OCI-LY1 (cell line): ENCODE results near the gene MAML2.

Experiments used
- H2AFZ ChIP-seq: fragments of 200-600 bp; sonication (generic), shearing (Covaris generic); 2 replicates; pipeline ENCODE4 v1.6.0; 2014; ENCODE audit warnings: antibody characterized with exemption, mild to moderate bottlenecking, low read length
- H3F3A ChIP-seq: fragments of 200-600 bp; sonication (generic), shearing (Covaris generic); 2 replicates; pipeline ENCODE4 v1.6.0; 2014; ENCODE audit warnings: mild to moderate bottlenecking, antibody characterized with exemption, low read length, moderate library complexity; ENCODE audit not compliant: insufficient read depth
- H3K27ac ChIP-seq: fragments of 200-600 bp; sonication (generic); 2 replicates; pipeline ENCODE4 v1.5.1; 2014; ENCODE audit warnings: low read length, mixed run types, mild to moderate bottlenecking, low read depth; ENCODE audit not compliant: poor library complexity, severe bottlenecking
- H3K27me3 ChIP-seq: fragments of 200-600 bp; sonication (generic); 2 replicates; pipeline ENCODE4 v1.6.0; 2014; ENCODE audit warnings: antibody characterized with exemption, mild to moderate bottlenecking, low read length, moderate library complexity; ENCODE audit not compliant: insufficient read depth
- H3K36me3 ChIP-seq: fragments of 200-600 bp; sonication (generic); 2 replicates; pipeline ENCODE4 v1.6.1; 2014; ENCODE audit warnings: mild to moderate bottlenecking, antibody characterized with exemption, low read length, moderate library complexity, mixed read lengths; ENCODE audit not compliant: insufficient read depth
- H3K4me1 ChIP-seq: fragments of 200-600 bp; sonication (generic); 2 replicates; pipeline ENCODE4 v1.5.1; 2014; ENCODE audit warnings: mild to moderate bottlenecking, low read length, moderate library complexity; ENCODE audit not compliant: insufficient read depth, severe bottlenecking
- H3K4me2 ChIP-seq: fragments of 200-600 bp; sonication (generic), shearing (Covaris generic); 2 replicates; pipeline ENCODE4 v1.6.1; 2014; ENCODE audit warnings: low read length
- H3K4me3 ChIP-seq: fragments of 200-600 bp; sonication (generic); 2 replicates; pipeline ENCODE4 v1.5.1; 2014; ENCODE audit warnings: low read length, low read depth, mild to moderate bottlenecking, mixed read lengths; ENCODE audit not compliant: poor library complexity, severe bottlenecking
- H3K79me2 ChIP-seq: fragments of 200-600 bp; shearing (Covaris generic); 2 replicates; pipeline ENCODE4 v1.6.1; 2016; ENCODE audit warnings: mixed run types, low read length, mixed read lengths; ENCODE audit not compliant: insufficient read depth
- H3K9ac ChIP-seq: fragments of 200-600 bp; sonication (generic), shearing (Covaris generic); 2 replicates; pipeline ENCODE4 v1.6.1; 2014; ENCODE audit warnings: mild to moderate bottlenecking, low read length, mixed read lengths
- H3K9me2 ChIP-seq: fragments of 200-600 bp; sonication (generic), shearing (Covaris generic); 2 replicates; pipeline ENCODE4 v1.6.1; 2014; ENCODE audit warnings: low read depth, mild to moderate bottlenecking, low read length, mixed read lengths
- H3K9me3 ChIP-seq: fragments of 200-600 bp; shearing (Covaris generic); 2 replicates; pipeline ENCODE4 v1.6.1; 2014; ENCODE audit warnings: low read length, mixed read lengths
- H4K20me1 ChIP-seq: fragments of 200-600 bp; sonication (generic), shearing (Covaris generic); 2 replicates; pipeline ENCODE4 v1.6.0; 2016; ENCODE audit warnings: mild to moderate bottlenecking, low read length; ENCODE audit not compliant: insufficient read depth
- CTCF ChIP-seq: fragments of 200-600 bp; sonication (generic), shearing (Covaris generic); IDR thresholded peaks from 2 replicates; pipeline ENCODE4 v1.5.1; 2017; ENCODE audit warnings: mild to moderate bottlenecking, antibody characterized with exemption, low read length, moderate library complexity, mixed read lengths
- EZH2 ChIP-seq: fragments of 200-600 bp; sonication (generic), shearing (Covaris generic); IDR thresholded peaks from 2 replicates; pipeline ENCODE4 v1.8.0; 2017; ENCODE audit warnings: borderline replicate concordance, mixed run types, mild to moderate bottlenecking, antibody characterized with exemption, low read length, moderate library complexity, mixed read lengths

Gene MAML2

GRCh38 chr11:96123301-96123700, 219.7 kb downstream of the MAML2 start:
- peak overlapping the region; percentile 38; the same call in 1 of the 2 replicates for H3K4me2 ChIP-seq
- H3K9ac ChIP-seq = no peak overlapping the region
- H3K4me1 ChIP-seq = peaks cover 14% of the 10 kb centered on the region
- no peaks in the 10 kb centered on the region for H3K9me3 ChIP-seq
- TF ChIP-seq EZH2 (no peak), CTCF (no peak)
- no peaks in the 10 kb centered on the region for H3K27me3 ChIP-seq
- H2AFZ ChIP-seq = no peak overlapping the region
- H4K20me1 ChIP-seq = no peaks in the 10 kb centered on the region
- no peaks in the 10 kb centered on the region for H3K79me2 ChIP-seq
- no peaks in the 10 kb centered on the region for H3K36me3 ChIP-seq
- no peaks in the 10 kb centered on the region for H3K9me2 ChIP-seq
- no peaks in the 10 kb centered on the region for H3F3A ChIP-seq
- H3K27ac ChIP-seq = no peak overlapping the region
- H3K4me3 ChIP-seq = no peak overlapping the region

GRCh38 chr11:96122601-96123074, 220.4 kb downstream of the MAML2 start:
- TF ChIP-seq EZH2 (no peak), CTCF (no peak)
- H3K4me1 ChIP-seq = peaks cover 14% of the 10 kb centered on the region
- H3K79me2 ChIP-seq = no peaks in the 10 kb centered on the region
- H3K4me2 ChIP-seq = no peak overlapping the region
- H3K9ac ChIP-seq = no peak overlapping the region
- no peak overlapping the region for H3K4me3 ChIP-seq
- no peak overlapping the region for H3K27ac ChIP-seq
- no peaks in the 10 kb centered on the region for H3K36me3 ChIP-seq
- H3F3A ChIP-seq = no peaks in the 10 kb centered on the region
- no peaks in the 10 kb centered on the region for H3K27me3 ChIP-seq
- H3K9me2 ChIP-seq = no peaks in the 10 kb centered on the region
- no peaks in the 10 kb centered on the region for H4K20me1 ChIP-seq
- no peak overlapping the region for H2AFZ ChIP-seq
- no peaks in the 10 kb centered on the region for H3K9me3 ChIP-seq

DNA sequence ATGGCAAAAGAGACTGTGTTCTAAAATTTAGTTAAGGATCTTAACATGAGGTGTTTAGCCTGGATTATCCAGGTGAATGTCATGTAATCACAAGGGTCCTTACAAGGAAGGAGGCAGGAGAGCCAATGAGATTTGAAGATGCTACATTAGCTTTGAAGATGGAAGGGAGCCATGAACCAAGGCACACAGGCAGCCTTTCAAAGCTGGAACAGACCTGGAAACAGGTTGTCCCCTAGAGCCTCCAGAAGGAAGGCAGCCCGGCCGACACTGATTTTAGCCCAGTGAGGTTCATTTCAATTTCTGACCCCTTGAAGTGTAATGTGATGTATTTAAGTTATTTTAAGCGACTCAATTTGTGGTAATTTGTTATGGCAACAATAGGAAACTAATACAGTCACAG, 223.8 kb downstream of the MAML2 start:
- H3K9ac ChIP-seq = no peak overlapping the region
- H4K20me1 ChIP-seq = no peaks in the 10 kb centered on the region
- TF ChIP-seq CTCF = no peak
- no peak for TF ChIP-seq EZH2
- H3K27me3 ChIP-seq = no peaks in the 10 kb centered on the region
- H3K4me2 ChIP-seq = no peak overlapping the region
- H3K9me3 ChIP-seq = no peaks in the 10 kb centered on the region
- H3F3A ChIP-seq = no peaks in the 10 kb centered on the region
- no peak overlapping the region for H2AFZ ChIP-seq
- H3K27ac ChIP-seq = no peak overlapping the region
- H3K36me3 ChIP-seq = no peaks in the 10 kb centered on the region
- H3K9me2 ChIP-seq = no peaks in the 10 kb centered on the region
- no peaks in the 10 kb centered on the region for H3K79me2 ChIP-seq
- H3K4me3 ChIP-seq = no peak overlapping the region
- H3K4me1 ChIP-seq = peaks cover 13% of the 10 kb centered on the region
